GM23338 (cell line): ENCODE results near the gene SHISAL1. TPM values are rescaled to one million over a fixed set of nuclear protein-coding genes. Genes with fewer than 3 reads are reported as not detected.

Source experiments
- ATAC-seq: fragments of 200-7000 bp; cut with Tn5 transposase; 3 replicates; pipeline ENCODE4 v1.9.1; 2020
- DNase-seq: peaks from one replicate; pipeline ENCODE4 v3.0.0-alpha.2; 2015; ENCODE audit warnings: low spot score
- H2AFZ ChIP-seq: fragments of 200-600 bp; sonication (generic); 2 replicates; pipeline ENCODE4 v1.8.0; 2016; ENCODE audit warnings: antibody characterized with exemption, mild to moderate bottlenecking, moderate library complexity
- H3F3A ChIP-seq: fragments of 200-600 bp; sonication (generic); replicated peaks from 2 replicates; pipeline ENCODE4 v1.8.0; 2017; ENCODE audit warnings: antibody characterized with exemption, mixed run types, low read depth
- H3K27ac ChIP-seq: fragments of 200-600 bp; sonication (generic); 2 replicates; pipeline ENCODE4 v1.6.1; 2016; ENCODE audit warnings: low read depth
- H3K27me3 ChIP-seq: fragments of 200-600 bp; sonication (generic); 2 replicates; pipeline ENCODE4 v1.8.0; 2016; ENCODE audit warnings: mild to moderate bottlenecking, mixed run types, moderate library complexity; ENCODE audit not compliant: insufficient read depth
- H3K36me3 ChIP-seq: fragments of 200-600 bp; sonication (generic); 2 replicates; pipeline ENCODE4 v1.8.0; 2016; ENCODE audit warnings: mild to moderate bottlenecking; ENCODE audit not compliant: insufficient read depth
- H3K4me1 ChIP-seq: fragments of 200-600 bp; sonication (generic); 2 replicates; pipeline ENCODE4 v1.8.0; 2016; ENCODE audit warnings: mild to moderate bottlenecking, moderate library complexity; ENCODE audit not compliant: insufficient read depth
- H3K4me2 ChIP-seq: fragments of 200-600 bp; sonication (generic); 2 replicates; pipeline ENCODE4 v1.7.1; 2017; ENCODE audit warnings: mixed run types
- H3K4me3 ChIP-seq: fragments of 200-600 bp; sonication (generic); 2 replicates; pipeline ENCODE4 v1.6.1; 2016; ENCODE audit warnings: mixed run types
- H3K79me2 ChIP-seq: fragments of 200-600 bp; sonication (generic); replicated peaks from 2 replicates; pipeline ENCODE4 v1.8.0; 2017; ENCODE audit warnings: mild to moderate bottlenecking; ENCODE audit not compliant: insufficient read depth
- H3K9me2 ChIP-seq: fragments of 200-600 bp; sonication (generic); 2 replicates; pipeline ENCODE4 v1.8.0; 2017; ENCODE audit not compliant: insufficient read depth
- H4K20me1 ChIP-seq: fragments of 200-600 bp; sonication (generic); replicated peaks from 2 replicates; pipeline ENCODE4 v1.8.0; 2017; ENCODE audit warnings: mild to moderate bottlenecking; ENCODE audit not compliant: insufficient read depth
- H3K27ac Mint-ChIP-seq: 2 replicates; pipeline ENCODE4 v1.8.0; 2020; ENCODE audit warnings: inconsistent platforms, mild to moderate bottlenecking, moderate library complexity, mixed read lengths
- H3K27me3 Mint-ChIP-seq: 3 replicates; pipeline ENCODE4 v1.8.0; 2022; ENCODE audit warnings: low read depth, mild to moderate bottlenecking, moderate library complexity, mixed read lengths, inconsistent platforms; ENCODE audit not compliant: insufficient read depth, poor library complexity
- H3K36me3 Mint-ChIP-seq: 3 replicates; pipeline ENCODE4 v1.8.0; 2021; ENCODE audit warnings: low read depth, mild to moderate bottlenecking, inconsistent platforms, moderate library complexity, mixed read lengths
- H3K4me1 Mint-ChIP-seq: 3 replicates; pipeline ENCODE4 v1.8.0; 2020; ENCODE audit warnings: mild to moderate bottlenecking, inconsistent platforms, mixed read lengths
- H3K4me3 Mint-ChIP-seq: 3 replicates; pipeline ENCODE4 v1.8.0; 2021; ENCODE audit warnings: moderate library complexity, mild to moderate bottlenecking, inconsistent platforms, mixed read lengths
- H3K9me3 Mint-ChIP-seq: 3 replicates; pipeline ENCODE4 v1.8.0; 2020; ENCODE audit warnings: moderate library complexity, mild to moderate bottlenecking, inconsistent platforms, mixed read lengths
- CREB1 ChIP-seq: fragments of 250-450 bp; sonication (Bioruptor Pico); IDR thresholded peaks from 2 replicates; pipeline ENCODE4 v1.5.0; 2020; ENCODE audit warnings: low read depth, mild to moderate bottlenecking, moderate library complexity
- EZH2 ChIP-seq: fragments of 200-600 bp; sonication (generic); IDR thresholded peaks from one replicate; pipeline ENCODE4 v1.8.0; 2017; ENCODE audit warnings: antibody characterized with exemption, mild to moderate bottlenecking, low read depth; ENCODE audit not compliant: unreplicated experiment
- EZH2phosphoT487 ChIP-seq: fragments of 200-600 bp; sonication (generic); IDR thresholded peaks from one replicate; pipeline ENCODE4 v1.8.1; 2018; ENCODE audit warnings: antibody characterized with exemption; ENCODE audit not compliant: unreplicated experiment
- NANOG ChIP-seq: IDR thresholded peaks from 2 replicates; pipeline ENCODE4 v1.6.1; 2016; ENCODE audit warnings: antibody characterized with exemption, borderline replicate concordance
- POLR2AphosphoS5 ChIP-seq: IDR thresholded peaks from 2 replicates; pipeline ENCODE4 v1.6.1; 2016; ENCODE audit warnings: antibody characterized with exemption, low read depth
- ZNF114 ChIP-seq: fragments of 250-450 bp; sonication (Bioruptor Pico); IDR thresholded peaks from 2 replicates; pipeline ENCODE4 v1.5.0; 2020; ENCODE audit warnings: mild to moderate bottlenecking, moderate library complexity
- polyA plus RNA-seq: library from polyadenylated mRNA; unstranded; fragments of >200 nt; fragmentation: Nextera tagmentation; extraction: Ambion mirVana; gene quantifications from 2 replicates; pipeline ENCODE4 v1.2.1, GENCODE V29; 2016
- total RNA-seq: library from RNA; depleted of rRNA; stranded (reverse); fragments of >200 nt; shearing (Covaris generic); gene quantifications from 2 replicates; pipeline ENCODE4 v1.2.3, GENCODE V29; 2014
- TF ChIP-seq, protein P1 (sequence below): fragments of 250-450 bp; sonication (Bioruptor Pico); IDR thresholded peaks from 2 replicates; pipeline ENCODE4 v1.5.0; 2020; ENCODE audit warnings: mild to moderate bottlenecking, moderate library complexity
- TF ChIP-seq, protein P2 (sequence below): IDR thresholded peaks from one replicate; pipeline ENCODE4 v1.6.1; 2018; ENCODE audit warnings: antibody characterized with exemption; ENCODE audit not compliant: unreplicated experiment
- TF ChIP-seq, protein P3 (sequence below), 2 experiments: fragments of 200-600 bp in 1 of 2; sonication (generic) in 1 of 2; conservative IDR thresholded peaks; 2 replicates each; pipeline versions ENCODE4 v1.5.1 to v1.6.1; 2016 to 2017; ENCODE audit warnings: antibody characterized with exemption in 2 of 2, low read depth in 2 of 2, mild to moderate bottlenecking in 2 of 2, moderate library complexity in 1 of 2

Gene SHISAL1
- total and polyA plus RNA-seq, 2 experiments from 2014 or later = 0.71 to 3.4 TPM

DNA sequence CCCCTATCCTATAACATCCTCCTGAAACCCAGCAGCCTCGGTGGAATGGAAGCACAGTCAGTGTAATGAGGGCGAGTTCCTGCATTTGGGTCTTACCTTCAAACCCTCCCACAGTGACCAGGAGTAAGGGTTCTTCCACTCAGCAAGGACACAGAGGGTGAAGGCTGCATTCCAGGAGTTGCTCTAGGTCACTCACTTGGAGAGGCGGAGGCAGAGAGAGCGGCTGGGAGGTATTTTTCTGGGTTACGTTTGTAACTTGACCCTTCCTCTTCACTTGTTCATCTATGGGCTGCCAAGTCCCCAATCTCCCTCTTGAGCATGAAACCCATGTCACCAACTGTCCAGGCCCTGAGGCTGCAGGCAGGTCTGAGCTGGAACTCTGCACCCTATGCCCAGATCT is 36.8 kb upstream of the SHISAL1 start:
- ATAC-seq (no peak), DNase-seq (no peak)
- H2AFZ ChIP-seq = no peak overlapping the region
- Mint-ChIP-seq H3K36me3 (no peaks in the 10 kb centered on the region; the same call in 2 of the 3 replicates), H3K4me3 (no peak overlapping the region), H3K27me3 (peaks cover 10% of the 10 kb centered on the region), H3K4me1 (peaks cover 27% of the 10 kb centered on the region), H3K27ac (no peak overlapping the region), H3K9me3 (no peaks in the 10 kb centered on the region)
- H3K4me1 ChIP-seq = no peaks in the 10 kb centered on the region
- no peak for TF ChIP-seq EZH2phosphoT487
- no peak for TF ChIP-seq CREB1 (CRISPR knock-in tag)
- H3K4me2 ChIP-seq = no peak overlapping the region
- H3K27ac ChIP-seq = no peak overlapping the region
- no peaks in the 10 kb centered on the region for H3F3A ChIP-seq
- no peaks in the 10 kb centered on the region for H3K9me2 ChIP-seq
- no peaks in the 10 kb centered on the region for H3K36me3 ChIP-seq
- H4K20me1 ChIP-seq = no peaks in the 10 kb centered on the region
- no peak overlapping the region for H3K4me3 ChIP-seq
- no peaks in the 10 kb centered on the region for H3K79me2 ChIP-seq
- no peaks in the 10 kb centered on the region for H3K27me3 ChIP-seq

DNA sequence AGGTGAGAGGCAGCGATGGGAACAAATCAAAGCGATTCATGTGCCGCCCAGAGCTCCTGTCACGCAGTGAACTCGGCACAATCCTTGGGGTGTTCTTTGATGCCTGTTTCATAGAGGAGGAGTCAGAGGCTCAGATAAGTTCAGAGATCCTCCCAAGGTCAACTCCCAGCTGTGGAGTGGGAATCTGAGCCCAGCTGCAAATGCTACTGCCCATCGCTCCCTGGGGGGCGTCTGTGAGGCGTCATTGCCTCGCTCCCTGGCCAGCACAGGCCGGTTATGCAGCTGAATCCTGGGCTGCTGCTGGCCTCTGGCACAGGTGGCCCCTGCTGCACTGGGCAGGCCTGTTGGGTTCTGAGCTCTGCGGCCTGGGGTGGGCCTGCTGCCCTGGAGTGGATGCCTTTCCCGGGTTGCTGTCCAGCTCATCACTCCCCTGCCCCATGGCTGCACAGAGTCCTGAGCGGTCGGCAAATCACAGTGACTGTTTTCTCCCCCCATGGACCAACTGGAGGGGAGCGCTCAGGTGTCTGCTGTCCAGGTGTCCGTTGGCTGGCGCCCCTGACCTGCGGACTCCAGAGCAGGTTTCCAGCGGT is 36.3 kb upstream of the SHISAL1 start:
- Histone ChIP-seq H3K9me2 (no peaks in the 10 kb centered on the region), H3K27me3 (no peaks in the 10 kb centered on the region), H3K36me3 (no peaks in the 10 kb centered on the region), H2AFZ (no peak overlapping the region), H3K79me2 (no peaks in the 10 kb centered on the region), H4K20me1 (no peaks in the 10 kb centered on the region), H3F3A (no peaks in the 10 kb centered on the region), H3K4me1 (no peaks in the 10 kb centered on the region), H3K27ac (no peak overlapping the region), H3K4me2 (no peak overlapping the region), H3K4me3 (no peak overlapping the region)
- ATAC-seq (peak; percentile 12; the same call in 1 of the 3 replicates), DNase-seq (no peak)
- peaks cover 12% of the 10 kb centered on the region for H3K27me3 Mint-ChIP-seq
- no peak overlapping the region for H3K27ac Mint-ChIP-seq
- peaks cover 27% of the 10 kb centered on the region for H3K4me1 Mint-ChIP-seq
- no peaks in the 10 kb centered on the region; the same call in 2 of the 3 replicates for H3K36me3 Mint-ChIP-seq
- no peak overlapping the region for H3K4me3 Mint-ChIP-seq
- no peaks in the 10 kb centered on the region for H3K9me3 Mint-ChIP-seq
- TF ChIP-seq POLR2AphosphoS5 (no peak), EZH2 (no peak), ZNF114 (CRISPR knock-in tag) (no peak), NANOG (no peak)
- TF ChIP-seq, protein P1, sequence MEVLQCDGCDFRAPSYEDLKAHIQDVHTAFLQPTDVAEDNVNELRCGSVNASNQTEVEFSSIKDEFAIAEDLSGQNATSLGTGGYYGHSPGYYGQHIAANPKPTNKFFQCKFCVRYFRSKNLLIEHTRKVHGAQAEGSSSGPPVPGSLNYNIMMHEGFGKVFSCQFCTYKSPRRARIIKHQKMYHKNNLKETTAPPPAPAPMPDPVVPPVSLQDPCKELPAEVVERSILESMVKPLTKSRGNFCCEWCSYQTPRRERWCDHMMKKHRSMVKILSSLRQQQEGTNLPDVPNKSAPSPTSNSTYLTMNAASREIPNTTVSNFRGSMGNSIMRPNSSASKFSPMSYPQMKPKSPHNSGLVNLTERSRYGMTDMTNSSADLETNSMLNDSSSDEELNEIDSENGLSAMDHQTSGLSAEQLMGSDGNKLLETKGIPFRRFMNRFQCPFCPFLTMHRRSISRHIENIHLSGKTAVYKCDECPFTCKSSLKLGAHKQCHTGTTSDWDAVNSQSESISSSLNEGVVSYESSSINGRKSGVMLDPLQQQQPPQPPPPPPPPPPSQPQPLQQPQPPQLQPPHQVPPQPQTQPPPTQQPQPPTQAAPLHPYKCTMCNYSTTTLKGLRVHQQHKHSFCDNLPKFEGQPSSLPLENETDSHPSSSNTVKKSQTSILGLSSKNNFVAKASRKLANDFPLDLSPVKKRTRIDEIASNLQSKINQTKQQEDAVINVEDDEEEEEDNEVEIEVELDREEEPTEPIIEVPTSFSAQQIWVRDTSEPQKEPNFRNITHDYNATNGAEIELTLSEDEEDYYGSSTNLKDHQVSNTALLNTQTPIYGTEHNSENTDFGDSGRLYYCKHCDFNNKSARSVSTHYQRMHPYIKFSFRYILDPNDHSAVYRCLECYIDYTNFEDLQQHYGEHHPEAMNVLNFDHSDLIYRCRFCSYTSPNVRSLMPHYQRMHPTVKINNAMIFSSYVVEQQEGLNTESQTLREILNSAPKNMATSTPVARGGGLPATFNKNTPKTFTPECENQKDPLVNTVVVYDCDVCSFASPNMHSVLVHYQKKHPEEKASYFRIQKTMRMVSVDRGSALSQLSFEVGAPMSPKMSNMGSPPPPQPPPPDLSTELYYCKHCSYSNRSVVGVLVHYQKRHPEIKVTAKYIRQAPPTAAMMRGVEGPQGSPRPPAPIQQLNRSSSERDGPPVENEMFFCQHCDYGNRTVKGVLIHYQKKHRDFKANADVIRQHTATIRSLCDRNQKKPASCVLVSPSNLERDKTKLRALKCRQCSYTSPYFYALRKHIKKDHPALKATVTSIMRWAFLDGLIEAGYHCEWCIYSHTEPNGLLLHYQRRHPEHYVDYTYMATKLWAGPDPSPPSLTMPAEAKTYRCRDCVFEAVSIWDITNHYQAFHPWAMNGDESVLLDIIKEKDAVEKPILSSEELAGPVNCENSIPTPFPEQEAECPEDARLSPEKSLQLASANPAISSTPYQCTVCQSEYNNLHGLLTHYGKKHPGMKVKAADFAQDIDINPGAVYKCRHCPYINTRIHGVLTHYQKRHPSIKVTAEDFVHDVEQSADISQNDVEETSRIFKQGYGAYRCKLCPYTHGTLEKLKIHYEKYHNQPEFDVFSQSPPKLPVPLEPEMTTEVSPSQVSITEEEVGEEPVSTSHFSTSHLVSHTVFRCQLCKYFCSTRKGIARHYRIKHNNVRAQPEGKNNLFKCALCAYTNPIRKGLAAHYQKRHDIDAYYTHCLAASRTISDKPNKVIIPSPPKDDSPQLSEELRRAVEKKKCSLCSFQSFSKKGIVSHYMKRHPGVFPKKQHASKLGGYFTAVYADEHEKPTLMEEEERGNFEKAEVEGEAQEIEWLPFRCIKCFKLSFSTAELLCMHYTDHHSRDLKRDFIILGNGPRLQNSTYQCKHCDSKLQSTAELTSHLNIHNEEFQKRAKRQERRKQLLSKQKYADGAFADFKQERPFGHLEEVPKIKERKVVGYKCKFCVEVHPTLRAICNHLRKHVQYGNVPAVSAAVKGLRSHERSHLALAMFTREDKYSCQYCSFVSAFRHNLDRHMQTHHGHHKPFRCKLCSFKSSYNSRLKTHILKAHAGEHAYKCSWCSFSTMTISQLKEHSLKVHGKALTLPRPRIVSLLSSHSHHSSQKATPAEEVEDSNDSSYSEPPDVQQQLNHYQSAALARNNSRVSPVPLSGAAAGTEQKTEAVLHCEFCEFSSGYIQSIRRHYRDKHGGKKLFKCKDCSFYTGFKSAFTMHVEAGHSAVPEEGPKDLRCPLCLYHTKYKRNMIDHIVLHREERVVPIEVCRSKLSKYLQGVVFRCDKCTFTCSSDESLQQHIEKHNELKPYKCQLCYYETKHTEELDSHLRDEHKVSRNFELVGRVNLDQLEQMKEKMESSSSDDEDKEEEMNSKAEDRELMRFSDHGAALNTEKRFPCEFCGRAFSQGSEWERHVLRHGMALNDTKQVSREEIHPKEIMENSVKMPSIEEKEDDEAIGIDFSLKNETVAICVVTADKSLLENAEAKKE = no peak
- TF ChIP-seq, protein P2, sequence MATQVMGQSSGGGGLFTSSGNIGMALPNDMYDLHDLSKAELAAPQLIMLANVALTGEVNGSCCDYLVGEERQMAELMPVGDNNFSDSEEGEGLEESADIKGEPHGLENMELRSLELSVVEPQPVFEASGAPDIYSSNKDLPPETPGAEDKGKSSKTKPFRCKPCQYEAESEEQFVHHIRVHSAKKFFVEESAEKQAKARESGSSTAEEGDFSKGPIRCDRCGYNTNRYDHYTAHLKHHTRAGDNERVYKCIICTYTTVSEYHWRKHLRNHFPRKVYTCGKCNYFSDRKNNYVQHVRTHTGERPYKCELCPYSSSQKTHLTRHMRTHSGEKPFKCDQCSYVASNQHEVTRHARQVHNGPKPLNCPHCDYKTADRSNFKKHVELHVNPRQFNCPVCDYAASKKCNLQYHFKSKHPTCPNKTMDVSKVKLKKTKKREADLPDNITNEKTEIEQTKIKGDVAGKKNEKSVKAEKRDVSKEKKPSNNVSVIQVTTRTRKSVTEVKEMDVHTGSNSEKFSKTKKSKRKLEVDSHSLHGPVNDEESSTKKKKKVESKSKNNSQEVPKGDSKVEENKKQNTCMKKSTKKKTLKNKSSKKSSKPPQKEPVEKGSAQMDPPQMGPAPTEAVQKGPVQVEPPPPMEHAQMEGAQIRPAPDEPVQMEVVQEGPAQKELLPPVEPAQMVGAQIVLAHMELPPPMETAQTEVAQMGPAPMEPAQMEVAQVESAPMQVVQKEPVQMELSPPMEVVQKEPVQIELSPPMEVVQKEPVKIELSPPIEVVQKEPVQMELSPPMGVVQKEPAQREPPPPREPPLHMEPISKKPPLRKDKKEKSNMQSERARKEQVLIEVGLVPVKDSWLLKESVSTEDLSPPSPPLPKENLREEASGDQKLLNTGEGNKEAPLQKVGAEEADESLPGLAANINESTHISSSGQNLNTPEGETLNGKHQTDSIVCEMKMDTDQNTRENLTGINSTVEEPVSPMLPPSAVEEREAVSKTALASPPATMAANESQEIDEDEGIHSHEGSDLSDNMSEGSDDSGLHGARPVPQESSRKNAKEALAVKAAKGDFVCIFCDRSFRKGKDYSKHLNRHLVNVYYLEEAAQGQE = no peak
- TF ChIP-seq, protein P3, sequence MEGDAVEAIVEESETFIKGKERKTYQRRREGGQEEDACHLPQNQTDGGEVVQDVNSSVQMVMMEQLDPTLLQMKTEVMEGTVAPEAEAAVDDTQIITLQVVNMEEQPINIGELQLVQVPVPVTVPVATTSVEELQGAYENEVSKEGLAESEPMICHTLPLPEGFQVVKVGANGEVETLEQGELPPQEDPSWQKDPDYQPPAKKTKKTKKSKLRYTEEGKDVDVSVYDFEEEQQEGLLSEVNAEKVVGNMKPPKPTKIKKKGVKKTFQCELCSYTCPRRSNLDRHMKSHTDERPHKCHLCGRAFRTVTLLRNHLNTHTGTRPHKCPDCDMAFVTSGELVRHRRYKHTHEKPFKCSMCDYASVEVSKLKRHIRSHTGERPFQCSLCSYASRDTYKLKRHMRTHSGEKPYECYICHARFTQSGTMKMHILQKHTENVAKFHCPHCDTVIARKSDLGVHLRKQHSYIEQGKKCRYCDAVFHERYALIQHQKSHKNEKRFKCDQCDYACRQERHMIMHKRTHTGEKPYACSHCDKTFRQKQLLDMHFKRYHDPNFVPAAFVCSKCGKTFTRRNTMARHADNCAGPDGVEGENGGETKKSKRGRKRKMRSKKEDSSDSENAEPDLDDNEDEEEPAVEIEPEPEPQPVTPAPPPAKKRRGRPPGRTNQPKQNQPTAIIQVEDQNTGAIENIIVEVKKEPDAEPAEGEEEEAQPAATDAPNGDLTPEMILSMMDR (conservative IDR thresholded peaks at IDR 0.05; ENCODE audit: low read depth in 2 of 2) = 0 out of 4 replicates have a peak, but pooled peaks of 1 of the 2 experiments have one; percentile 7
